Stimulated activated CD8-positive, alpha-beta memory T cell treated with anti-CD3 and anti-CD28 coated beads, Interleukin-4, amount 100 ng/mL, for 1 hour (primary cell): Measurements from ENCODE around the gene WDR72.
"Not testable (repeated sequence)": the region's sequence is repeated elsewhere in the genome, so short reads cannot be mapped to it uniquely, and the experiment has no call there.

Experiments used
- DNase-seq, 2 donors: peaks; one replicate each; pipeline ENCODE4 v3.0.0-alpha.2; 2020; ENCODE audit warnings: low read depth in 2 of 2, low spot score in 1 of 2

Gene WDR72

GRCh38 chr15:53591041-53591440 lies 168.4 kb downstream of the WDR72 start:
- DNase-seq = no peak

- no peak for DNase-seq
Measured at GRCh38 chr15:53590380-53590779, 169.1 kb downstream of the WDR72 start.

GRCh38 chr15:53589520-53590057 lies 169.9 kb downstream of the WDR72 start:
- DNase-seq = no peak

GRCh38 chr15:53588773-53589172 lies 170.7 kb downstream of the WDR72 start:
- DNase-seq = no peak

- no peak for DNase-seq
Measured at GRCh38 chr15:53586799-53587198, 172.7 kb downstream of the WDR72 start.

GRCh38 chr15:53581513-53581912 lies 177.9 kb downstream of the WDR72 start:
- DNase-seq = no peak

- no peak for DNase-seq
Measured at GRCh38 chr15:53580366-53580765, 179.1 kb downstream of the WDR72 start.

- DNase-seq = no peak
Measured at GRCh38 chr15:53576841-53577240, 182.6 kb downstream of the WDR72 start.

GRCh38 chr15:53573091-53573490 lies 186.4 kb downstream of the WDR72 start:
- no peak for DNase-seq

- DNase-seq = no peak
Measured at GRCh38 chr15:53569751-53570480, 189.5 kb downstream of the WDR72 start.

- DNase-seq = no peak
Measured at GRCh38 chr15:53566912-53567311, 192.6 kb downstream of the WDR72 start.

- DNase-seq = no peak
Measured at GRCh38 chr15:53565721-53566120, 193.7 kb downstream of the WDR72 start.

GRCh38 chr15:53564647-53565046 lies 194.8 kb downstream of the WDR72 start:
- no peak for DNase-seq

- no peak for DNase-seq
Measured at GRCh38 chr15:53563627-53564026, 195.8 kb downstream of the WDR72 start.

- no peak for DNase-seq
Measured at GRCh38 chr15:53559364-53560277, 199.8 kb downstream of the WDR72 start.

- no peak for DNase-seq
Measured at GRCh38 chr15:53558384-53558783, 201.1 kb downstream of the WDR72 start.

- no peak for DNase-seq
Measured at GRCh38 chr15:53555226-53555625, 204.2 kb downstream of the WDR72 start.

- DNase-seq = no peak
Measured at GRCh38 chr15:53549697-53550305, 209.7 kb downstream of the WDR72 start.

- no peak for DNase-seq
Measured at GRCh38 chr15:53548236-53548635, 211.2 kb downstream of the WDR72 start.

GRCh38 chr15:53540626-53541300 lies 218.7 kb downstream of the WDR72 start:
- not testable (repeated sequence) for DNase-seq

GRCh38 chr15:53539878-53540277 lies 219.6 kb downstream of the WDR72 start:
- no peak for DNase-seq
